OCI-LY3 (cell line): ENCODE measurements around the gene DOCK1.

Source experiments
- EZH2phosphoT487 ChIP-seq: fragments of 200-600 bp; shearing (Covaris generic); IDR thresholded peaks from 2 replicates; pipeline ENCODE4 v1.6.1; 2018; ENCODE audit warnings: antibody characterized with exemption, mixed run types, low read depth
- TF ChIP-seq, protein P1 (sequence below): fragments of 200-600, 300-600 bp; sonication (generic); IDR thresholded peaks from 2 replicates; pipeline ENCODE4 v1.5.1; 2014; ENCODE audit warnings: antibody characterized with exemption, low read length, low read depth

- TF ChIP-seq, protein P1, sequence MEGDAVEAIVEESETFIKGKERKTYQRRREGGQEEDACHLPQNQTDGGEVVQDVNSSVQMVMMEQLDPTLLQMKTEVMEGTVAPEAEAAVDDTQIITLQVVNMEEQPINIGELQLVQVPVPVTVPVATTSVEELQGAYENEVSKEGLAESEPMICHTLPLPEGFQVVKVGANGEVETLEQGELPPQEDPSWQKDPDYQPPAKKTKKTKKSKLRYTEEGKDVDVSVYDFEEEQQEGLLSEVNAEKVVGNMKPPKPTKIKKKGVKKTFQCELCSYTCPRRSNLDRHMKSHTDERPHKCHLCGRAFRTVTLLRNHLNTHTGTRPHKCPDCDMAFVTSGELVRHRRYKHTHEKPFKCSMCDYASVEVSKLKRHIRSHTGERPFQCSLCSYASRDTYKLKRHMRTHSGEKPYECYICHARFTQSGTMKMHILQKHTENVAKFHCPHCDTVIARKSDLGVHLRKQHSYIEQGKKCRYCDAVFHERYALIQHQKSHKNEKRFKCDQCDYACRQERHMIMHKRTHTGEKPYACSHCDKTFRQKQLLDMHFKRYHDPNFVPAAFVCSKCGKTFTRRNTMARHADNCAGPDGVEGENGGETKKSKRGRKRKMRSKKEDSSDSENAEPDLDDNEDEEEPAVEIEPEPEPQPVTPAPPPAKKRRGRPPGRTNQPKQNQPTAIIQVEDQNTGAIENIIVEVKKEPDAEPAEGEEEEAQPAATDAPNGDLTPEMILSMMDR = no peak
- no peak for TF ChIP-seq EZH2phosphoT487
Measured at GRCh38 chr10:127408733-127409132, 503.5 kb downstream of the DOCK1 start.
